ENCODE results near the gene MTG2. TPM values are rescaled to one million over a fixed set of nuclear protein-coding genes. Genes with fewer than 3 reads are reported as not detected.
A peak's percentile ranks its signal among the peaks of the same experiment; 100 is the strongest.

The MTG2 gene
- total RNA-seq, 1 donor from 2014 or later, result 31.0 TPM

- ATAC-seq (no peak), DNase-seq (ENCODE audit: low spot score) (no peak)
Observed at GRCh38 chr20:62162765-62163484, 19.9 kb upstream of the MTG2 start.

- DNase-seq (ENCODE audit: low spot score) (no peak), ATAC-seq (no peak)
Observed at GRCh38 chr20:62163485-62163865, 19.4 kb upstream of the MTG2 start.

DNA sequence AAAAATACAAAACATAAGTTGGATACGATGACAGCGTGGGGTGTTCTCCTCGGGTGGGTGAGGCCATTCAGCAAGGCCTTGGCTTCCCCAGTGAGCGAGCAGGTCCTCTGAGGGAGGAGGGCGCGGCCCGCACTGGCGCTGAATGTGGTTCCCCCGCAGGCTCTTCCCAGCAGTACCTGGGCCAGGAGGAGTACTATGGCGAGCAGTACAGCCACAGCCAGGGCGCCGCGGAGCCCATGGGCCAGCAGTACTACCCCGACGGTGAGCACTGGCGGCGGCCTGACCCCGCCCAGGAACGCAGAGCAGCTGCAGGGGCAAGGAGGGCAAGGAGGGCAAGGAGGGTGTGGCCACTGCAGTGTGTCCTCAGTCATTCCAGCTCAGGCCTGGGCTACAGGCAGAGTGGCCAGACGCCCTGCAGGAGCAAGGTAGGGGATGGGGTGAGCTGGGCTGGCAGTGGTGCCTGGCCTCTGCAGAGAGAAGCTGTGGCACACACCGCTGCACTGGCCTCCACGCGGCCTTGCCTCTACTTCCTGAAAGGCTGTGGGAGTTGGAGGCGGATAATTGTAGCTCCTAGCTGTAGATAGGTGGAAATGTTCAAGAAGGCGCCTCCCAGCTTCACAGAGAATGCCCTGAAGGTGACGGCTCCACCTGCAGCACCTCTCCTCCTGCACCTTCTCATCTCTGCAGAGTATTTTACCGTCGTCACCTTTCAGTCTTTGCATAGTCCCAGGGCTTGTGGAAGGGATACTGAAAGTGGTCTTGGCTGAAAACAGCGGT, 18.7 kb upstream of the MTG2 start:
- DNase-seq (ENCODE audit: low spot score), result no peak
- no peak for ATAC-seq

DNA sequence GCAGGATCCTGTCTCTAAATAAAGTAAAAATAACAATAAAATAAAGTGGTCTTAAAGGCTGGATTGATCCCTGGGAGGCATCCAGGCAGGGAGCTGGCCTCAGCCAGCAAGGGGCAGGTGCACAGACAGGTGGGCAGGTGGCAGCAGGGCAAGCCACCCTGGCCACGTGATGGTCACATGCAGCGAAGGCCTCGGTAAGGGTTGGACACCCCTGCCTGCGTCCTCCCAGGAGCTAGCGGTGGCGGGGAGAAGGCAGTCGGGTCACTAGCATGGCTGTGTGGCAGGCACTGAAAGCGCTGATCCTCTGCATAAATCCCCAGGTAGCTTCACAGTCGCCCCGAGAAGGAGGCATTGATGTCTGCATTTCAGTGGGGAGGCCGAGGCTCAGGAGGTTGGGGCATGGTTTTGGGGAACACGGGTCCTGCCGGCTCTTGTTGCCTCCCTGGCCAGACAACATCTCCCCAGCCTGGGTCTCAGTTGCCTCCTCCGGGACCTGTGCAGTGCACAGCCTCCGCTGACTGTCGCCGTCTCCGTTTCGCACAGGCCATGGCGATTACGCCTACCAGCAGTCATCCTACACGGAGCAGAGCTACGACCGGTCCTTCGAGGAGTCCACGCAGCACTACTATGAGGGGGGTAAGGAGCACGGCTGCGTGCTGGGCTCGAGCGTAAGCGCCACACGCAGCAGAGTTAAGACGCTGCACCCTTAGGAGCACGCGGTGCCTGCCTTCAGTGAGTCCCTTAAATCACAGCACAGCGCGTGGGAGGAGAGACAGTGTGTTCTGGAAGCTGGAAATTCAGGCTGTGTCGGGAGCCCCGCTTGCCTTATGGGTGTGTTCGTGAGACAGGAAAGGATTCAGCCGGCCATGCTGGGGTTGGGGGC, 17.7 kb upstream of the MTG2 start:
- ATAC-seq (no peak), DNase-seq (ENCODE audit: low spot score) (no peak)

DNA sequence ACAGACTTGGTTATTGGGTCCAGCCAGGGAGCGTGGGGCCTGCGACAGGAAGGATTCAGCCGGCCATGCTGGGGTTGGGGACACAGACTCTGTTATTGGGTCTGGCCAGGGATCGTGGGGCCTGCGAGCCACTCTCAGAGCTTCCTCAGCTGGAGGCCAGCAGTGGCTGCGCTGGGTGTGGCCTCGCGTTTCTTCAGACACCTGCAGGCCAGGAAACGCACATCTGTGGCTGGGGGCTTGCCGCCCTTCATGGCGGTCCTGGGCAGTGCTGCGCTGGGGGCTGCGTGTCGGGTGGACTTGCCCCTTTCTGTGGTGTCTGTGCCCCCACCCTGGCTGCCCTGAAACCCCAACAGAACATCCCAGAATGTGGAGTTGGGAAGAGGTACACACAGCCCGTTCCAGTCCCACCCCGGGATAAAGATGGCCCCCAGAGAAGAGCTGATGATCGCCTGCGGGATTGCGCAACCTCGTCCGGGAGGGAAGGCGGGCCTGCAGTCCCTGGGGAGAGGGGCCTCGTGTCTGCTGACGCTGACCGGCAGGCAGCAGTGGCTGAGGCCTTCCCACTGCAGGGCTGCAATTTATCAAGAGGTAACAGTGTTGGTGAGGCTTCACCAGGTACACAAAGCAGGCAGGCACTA, 16.9 kb upstream of the MTG2 start:
- ATAC-seq (no peak), DNase-seq (ENCODE audit: low spot score) (no peak)

GRCh38 chr20:62167474-62167873, 15.4 kb upstream of the MTG2 start:
- ATAC-seq, result peak; percentile 45

DNA sequence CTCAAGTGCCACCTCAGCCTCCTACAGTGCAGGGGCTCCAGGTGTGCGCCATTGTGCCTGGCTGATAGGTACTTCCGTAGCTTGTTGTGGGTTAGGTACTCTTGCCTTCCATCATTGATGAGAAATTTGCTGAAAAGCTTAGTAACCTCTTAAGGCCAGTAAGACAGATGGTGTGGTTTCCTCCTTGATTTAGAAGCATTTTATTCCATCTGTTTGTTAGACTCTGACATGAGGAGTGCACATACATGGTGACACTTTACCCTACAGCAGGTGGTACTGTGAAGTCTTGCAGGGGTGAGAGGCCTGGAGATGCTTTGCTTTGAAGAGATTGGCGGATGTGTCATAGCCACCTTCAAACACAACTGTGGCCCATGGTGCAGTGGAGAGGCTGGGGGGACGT, 14.8 kb upstream of the MTG2 start:
- ATAC-seq (no peak), DNase-seq (ENCODE audit: low spot score) (no peak)

More at GRCh38 chr20:62167474-62167873, 15.4 kb upstream of the MTG2 start:
- no peak for DNase-seq (ENCODE audit: low spot score)

DNA sequence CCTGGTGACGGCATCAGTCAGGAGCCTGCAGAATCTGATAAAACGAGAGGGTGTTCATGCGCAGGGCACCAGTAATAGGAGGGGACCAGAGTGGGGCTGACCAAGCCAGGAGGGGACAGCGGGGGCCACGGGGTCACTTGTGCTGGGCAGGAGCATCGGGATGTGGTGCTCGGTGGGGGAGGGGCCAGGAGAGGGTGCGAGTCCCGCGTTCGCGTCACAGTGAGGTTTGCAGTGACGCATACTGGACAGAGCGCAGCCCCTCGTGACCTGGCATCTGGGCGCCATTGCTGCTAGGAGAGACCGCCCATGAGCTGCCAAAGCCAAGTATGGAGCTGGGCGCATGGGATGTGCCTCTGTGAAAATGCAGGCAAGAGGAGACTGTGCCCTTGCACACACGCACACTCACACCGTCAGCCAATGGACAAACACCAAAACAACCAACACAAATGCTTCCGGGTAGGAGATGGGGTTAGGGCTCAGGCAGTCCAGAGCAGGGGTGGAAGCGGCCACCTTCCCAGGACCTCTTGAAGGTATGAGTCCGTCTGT, 13.9 kb upstream of the MTG2 start:
- no peak for DNase-seq (ENCODE audit: low spot score)

DNA sequence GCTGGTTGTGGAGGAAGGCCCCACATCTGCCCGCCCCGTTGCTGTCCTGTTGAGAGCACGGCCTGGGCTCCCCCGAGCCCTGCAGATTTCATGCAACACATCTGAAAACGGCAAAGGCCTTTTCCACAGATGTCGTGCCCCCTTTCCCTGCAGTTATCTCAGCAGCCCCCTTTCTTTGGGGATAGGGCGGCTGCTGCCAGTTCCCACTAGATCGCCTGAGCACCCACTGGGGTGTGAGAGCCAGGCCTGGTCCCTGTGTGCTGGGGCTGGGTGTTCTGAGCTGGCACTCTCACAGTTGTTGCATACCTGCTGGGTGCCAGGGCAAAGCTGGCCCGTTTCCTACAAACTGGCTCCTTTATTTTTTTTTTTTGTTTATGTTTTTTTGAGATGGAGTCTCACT, 12.3 kb upstream of the MTG2 start:
- no peak for DNase-seq (ENCODE audit: low spot score)

More for the DNA sequence above, 13.9 kb upstream of the MTG2 start:
- no peak for ATAC-seq

DNA sequence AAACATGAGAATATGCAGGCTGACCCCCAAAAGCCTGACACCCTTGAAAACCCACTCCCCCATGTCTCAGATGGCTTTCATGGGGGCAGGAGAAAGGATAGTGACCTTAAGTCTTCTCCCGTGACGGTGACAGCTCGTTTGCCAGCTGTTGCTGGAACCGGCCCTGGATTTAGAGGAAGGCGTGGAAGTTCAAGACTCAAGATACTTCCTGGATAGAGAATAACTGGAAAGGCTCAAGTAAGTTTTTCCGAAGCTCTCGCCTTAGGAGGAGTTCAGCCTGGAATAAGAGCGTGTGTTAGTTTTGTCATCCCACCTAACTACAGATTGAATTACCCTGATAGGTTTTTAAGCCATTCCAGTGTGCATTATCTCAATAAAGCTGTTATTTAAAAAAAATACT, 11.6 kb upstream of the MTG2 start:
- DNase-seq (ENCODE audit: low spot score), result no peak
- ATAC-seq, result no peak

More for the DNA sequence above, 12.3 kb upstream of the MTG2 start:
- ATAC-seq, result no peak

DNA sequence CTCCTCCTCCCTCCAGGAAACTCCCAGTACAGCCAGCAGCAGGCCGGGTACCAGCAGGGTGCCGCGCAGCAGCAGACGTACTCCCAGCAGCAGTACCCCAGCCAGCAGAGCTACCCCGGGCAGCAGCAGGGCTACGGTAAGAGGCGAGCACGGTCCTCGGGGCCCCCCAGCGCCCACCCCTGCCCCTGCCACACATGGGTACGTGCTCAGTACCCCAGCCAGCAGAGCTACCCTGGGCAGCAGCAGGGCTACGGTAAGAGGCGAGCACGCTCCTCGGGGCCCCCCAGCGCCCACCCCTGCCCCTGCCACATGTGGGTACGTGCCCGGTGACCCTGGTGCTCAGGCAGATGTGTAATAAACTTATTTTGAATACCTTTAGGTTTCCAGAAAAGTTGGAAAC, 10.2 kb upstream of the MTG2 start:
- DNase-seq (ENCODE audit: low spot score) (no peak), ATAC-seq (no peak)

GRCh38 chr20:62174021-62174804, 8.6 kb upstream of the MTG2 start:
- DNase-seq (ENCODE audit: low spot score) (no peak), ATAC-seq (no peak)

DNA sequence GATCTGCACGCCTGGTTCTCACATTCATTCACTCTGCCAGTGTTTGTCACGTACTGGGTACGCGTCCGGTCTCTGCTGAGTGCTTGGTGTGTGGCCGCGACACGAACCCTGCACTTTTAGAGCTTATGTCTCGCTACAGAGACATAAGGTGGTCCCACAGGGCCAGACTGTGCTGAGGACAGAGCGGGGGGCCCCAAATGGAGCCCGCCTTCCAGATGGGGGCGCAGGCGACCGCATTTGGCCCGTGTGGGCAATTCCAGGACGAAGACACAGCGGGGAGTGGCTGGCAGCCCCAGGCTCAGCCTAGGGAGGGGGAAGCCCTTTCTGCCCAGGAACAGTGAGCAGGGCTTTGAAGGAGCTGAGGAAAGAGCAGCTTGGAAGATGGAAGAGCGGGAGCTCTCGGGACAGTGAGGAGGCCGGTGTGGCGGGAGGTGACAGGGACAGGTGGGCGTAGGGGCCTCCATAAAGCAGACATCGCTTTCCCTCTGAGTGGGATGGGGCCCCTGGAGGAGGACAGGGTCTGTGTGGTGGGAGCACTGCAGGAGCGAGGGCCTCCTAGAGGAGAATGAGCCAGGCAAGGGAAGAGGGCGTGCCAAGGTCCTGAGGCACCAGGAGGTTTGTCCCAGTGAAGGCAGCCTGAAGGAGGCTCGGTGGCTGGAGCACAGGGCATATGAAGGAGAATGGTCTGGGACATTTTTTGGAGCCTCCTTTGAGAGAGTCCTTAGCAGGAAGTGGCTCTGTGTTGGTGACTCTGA, 7.8 kb upstream of the MTG2 start:
- DNase-seq (ENCODE audit: low spot score) (no peak), ATAC-seq (no peak)

- no peak for ATAC-seq
- no peak for DNase-seq (ENCODE audit: low spot score)
Observed at GRCh38 chr20:62175711-62176110, 7.1 kb upstream of the MTG2 start.

DNA sequence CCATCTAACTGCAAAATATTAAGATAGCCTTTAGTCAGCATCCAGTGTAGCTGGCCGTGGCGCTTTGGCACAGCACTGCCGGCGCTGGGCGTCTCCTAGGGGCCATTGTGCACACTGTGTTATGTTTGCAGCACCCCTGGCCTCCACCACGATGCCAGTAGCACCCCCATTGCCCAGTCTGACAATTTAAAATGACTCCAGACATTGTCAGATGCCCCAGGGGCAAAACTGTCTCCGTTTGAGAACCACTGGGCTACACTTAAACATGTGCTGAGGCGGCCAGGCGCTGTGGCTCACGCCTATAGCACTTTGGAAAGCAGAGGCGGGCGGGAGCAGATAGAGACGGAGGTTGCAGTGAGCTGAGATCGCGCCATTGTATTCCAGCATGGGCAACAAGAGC, 6.0 kb upstream of the MTG2 start:
- DNase-seq (ENCODE audit: low spot score), result no peak
- ATAC-seq, result peak; percentile 1

DNA sequence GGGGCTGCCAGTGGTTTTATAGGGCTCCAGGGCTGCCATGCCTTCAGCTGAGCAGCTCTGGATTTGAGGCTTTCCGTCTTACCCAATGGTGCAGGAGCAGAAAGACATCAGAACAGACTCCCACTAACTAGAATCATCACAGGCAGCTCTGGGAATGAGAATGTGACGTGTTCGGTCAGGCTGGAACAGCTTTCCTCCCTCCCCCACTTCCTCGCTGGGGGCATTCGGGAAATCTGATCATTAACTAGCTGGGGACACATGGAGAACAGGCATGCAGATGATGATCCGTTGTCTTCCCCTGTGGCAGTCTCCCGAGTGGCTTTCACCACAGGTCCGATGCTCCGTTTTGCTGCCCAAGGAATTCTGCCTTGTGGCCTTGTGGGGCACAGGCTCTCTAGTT, 5.5 kb upstream of the MTG2 start:
- peak; percentile 54 for ATAC-seq
- peak; percentile 81 for DNase-seq (ENCODE audit: low spot score)

- ATAC-seq, result peak; percentile 73
- peak; percentile 98 for DNase-seq (ENCODE audit: low spot score)
Observed at GRCh38 chr20:62178316-62179161, 4.3 kb upstream of the MTG2 start.

DNA sequence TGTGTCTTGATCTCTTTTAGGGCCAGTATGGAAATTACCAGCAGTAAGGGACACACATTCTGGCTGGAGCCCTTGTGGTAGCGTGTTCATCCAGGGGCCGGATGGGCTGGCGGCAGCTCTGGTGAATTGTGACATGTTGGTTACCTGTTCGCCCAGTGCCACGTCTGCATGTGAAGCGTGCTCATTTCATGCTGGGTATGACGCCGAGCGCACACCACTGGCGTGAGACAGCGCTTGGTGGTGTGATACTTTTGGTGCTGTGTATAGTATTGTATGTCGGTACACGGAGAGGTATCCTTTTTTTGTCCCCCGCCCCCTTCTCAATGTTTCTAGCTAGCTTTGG, 3.7 kb upstream of the MTG2 start:
- ATAC-seq (peak; percentile 21), DNase-seq (ENCODE audit: low spot score) (no peak)
